Activated naive CD8-positive, alpha-beta T cell treated with anti-CD3 and anti-CD28 coated beads, Interleukin-2, amount 10 ng/mL, durations not matched to agents 7 days and 5 days (primary cell): ENCODE data around the gene ZBTB7A. TPM values are rescaled to one million over a fixed set of nuclear protein-coding genes. Genes with fewer than 3 reads are reported as not detected.

Experiments used
- ATAC-seq: fragments of 150-1000 bp; cut with Tn5 transposase; one replicate; pipeline ENCODE4 v1.10.0; 2021; ENCODE audit warnings: low read depth, moderate library complexity
- POLR2A ChIA-PET: fragments of 350-600 bp; sonication (Branson Sonifier 250); formaldehyde crosslinking; loops from one replicate; lab custom pipeline; 2021; ENCODE audit warnings: antibody characterized with exemption; lab: Charles Lee
- DNase-seq: peaks from one replicate; pipeline ENCODE4 v3.0.0; 2021
- H3K27ac Mint-ChIP-seq: one replicate; pipeline ENCODE4 v1.8.0; 2022; ENCODE audit warnings: mild to moderate bottlenecking, mixed read lengths
- H3K27me3 Mint-ChIP-seq: one replicate; pipeline ENCODE4 v1.8.0; 2022; ENCODE audit warnings: mild to moderate bottlenecking, moderate library complexity, mixed read lengths
- H3K36me3 Mint-ChIP-seq: one replicate; pipeline ENCODE4 v1.8.0; 2021; ENCODE audit warnings: mild to moderate bottlenecking, mixed read lengths
- H3K4me1 Mint-ChIP-seq: one replicate; pipeline ENCODE4 v1.8.0; 2021; ENCODE audit warnings: mixed read lengths
- H3K4me3 Mint-ChIP-seq: one replicate; pipeline ENCODE4 v1.8.0; 2022; ENCODE audit warnings: mild to moderate bottlenecking, moderate library complexity, mixed read lengths
- H3K9me3 Mint-ChIP-seq: one replicate; pipeline ENCODE4 v1.8.0; 2021; ENCODE audit warnings: mixed read lengths
- total RNA-seq, 2 experiments: library from RNA; stranded (reverse); gene quantifications; one replicate each; pipeline ENCODE4 v1.2.3, GENCODE V29; 2021

Gene ZBTB7A
- total RNA-seq, 2 experiments from 2014 or later, result 60.6 to 61.5 TPM

DNA sequence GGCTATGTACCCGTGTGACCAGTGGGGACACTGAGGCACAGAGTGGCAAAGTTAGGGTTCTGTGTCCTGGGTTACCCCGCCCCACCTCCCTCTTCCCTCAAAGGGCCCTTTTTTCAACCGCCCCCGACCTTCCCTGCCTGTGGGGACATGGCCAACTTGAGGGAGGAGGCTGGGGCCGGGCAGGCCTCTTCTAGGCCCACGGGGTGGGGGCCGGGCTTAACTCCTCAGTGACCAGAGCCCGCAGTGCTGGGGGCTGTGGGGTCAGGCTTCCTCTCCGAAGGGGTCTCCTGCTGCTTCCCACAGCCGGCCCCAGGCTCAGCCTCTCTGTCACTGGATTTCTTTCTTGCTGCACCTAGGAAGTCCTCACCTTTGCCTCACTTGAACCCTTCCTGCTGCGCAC, 35.3 kb downstream of the ZBTB7A start:
- no peak for ATAC-seq
- no peak overlapping the region for H3K4me3 Mint-ChIP-seq
- POLR2A ChIA-PET, result no interaction called here
- H3K9me3 Mint-ChIP-seq, result no peaks in the 10 kb centered on the region
- no peaks in the 10 kb centered on the region for H3K36me3 Mint-ChIP-seq
- H3K27me3 Mint-ChIP-seq, result no peaks in the 10 kb centered on the region
- no peak for DNase-seq
- no peaks in the 10 kb centered on the region for H3K4me1 Mint-ChIP-seq
- no peak overlapping the region for H3K27ac Mint-ChIP-seq

DNA sequence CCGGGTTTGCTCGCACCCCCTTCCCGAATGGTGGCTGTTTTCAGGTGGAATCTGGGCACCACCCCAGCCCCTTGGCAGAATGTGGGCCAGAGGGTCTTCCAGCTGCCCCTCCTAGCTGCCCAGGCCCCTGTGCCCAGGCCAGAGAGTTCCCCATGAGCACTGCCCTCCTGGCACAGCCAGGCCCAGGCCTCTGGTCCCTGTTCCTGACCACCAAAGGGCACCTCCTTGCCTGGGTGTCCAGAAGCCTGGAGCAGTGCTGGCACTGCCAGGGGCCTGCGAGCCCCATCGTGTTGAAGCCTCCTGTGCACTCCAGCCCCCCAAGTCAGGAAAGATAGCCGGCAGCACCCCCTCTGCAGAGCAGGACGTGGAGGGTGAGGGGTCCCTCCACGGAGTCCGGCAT, 35.7 kb downstream of the ZBTB7A start:
- peaks cover 2% of the 10 kb centered on the region for H3K36me3 Mint-ChIP-seq
- POLR2A ChIA-PET, result no interaction called here
- H3K27me3 Mint-ChIP-seq, result no peaks in the 10 kb centered on the region
- no peak for ATAC-seq
- H3K27ac Mint-ChIP-seq, result no peak overlapping the region
- H3K9me3 Mint-ChIP-seq, result no peaks in the 10 kb centered on the region
- DNase-seq, result no peak
- H3K4me1 Mint-ChIP-seq, result no peaks in the 10 kb centered on the region
- no peak overlapping the region for H3K4me3 Mint-ChIP-seq

DNA sequence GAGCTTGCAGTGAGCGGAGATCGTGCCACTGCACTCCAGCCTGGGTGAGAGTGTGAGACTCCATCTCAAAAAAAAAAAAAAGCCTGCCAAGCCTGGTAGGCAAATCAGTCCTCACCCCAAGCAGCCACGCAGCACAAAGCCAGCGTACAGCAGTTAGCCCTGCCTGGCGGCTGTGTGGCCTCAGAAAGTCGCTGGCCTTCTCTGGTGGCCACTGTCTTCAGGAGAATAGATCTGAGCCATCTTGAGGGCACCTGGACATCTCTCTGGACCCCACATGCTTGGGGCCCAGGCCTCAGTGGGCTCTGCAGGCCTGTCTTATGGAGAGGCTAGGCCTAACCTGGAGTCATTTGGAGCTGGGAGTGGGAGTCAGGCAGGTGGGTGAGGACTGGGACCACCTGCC, 36.1 kb downstream of the ZBTB7A start:
- DNase-seq, result no peak
- Mint-ChIP-seq H3K4me1 (no peaks in the 10 kb centered on the region), H3K27me3 (no peaks in the 10 kb centered on the region), H3K27ac (no peak overlapping the region), H3K36me3 (peaks cover 2% of the 10 kb centered on the region), H3K9me3 (no peaks in the 10 kb centered on the region), H3K4me3 (no peak overlapping the region)
- POLR2A ChIA-PET, result no interaction called here
- ATAC-seq, result no peak

DNA sequence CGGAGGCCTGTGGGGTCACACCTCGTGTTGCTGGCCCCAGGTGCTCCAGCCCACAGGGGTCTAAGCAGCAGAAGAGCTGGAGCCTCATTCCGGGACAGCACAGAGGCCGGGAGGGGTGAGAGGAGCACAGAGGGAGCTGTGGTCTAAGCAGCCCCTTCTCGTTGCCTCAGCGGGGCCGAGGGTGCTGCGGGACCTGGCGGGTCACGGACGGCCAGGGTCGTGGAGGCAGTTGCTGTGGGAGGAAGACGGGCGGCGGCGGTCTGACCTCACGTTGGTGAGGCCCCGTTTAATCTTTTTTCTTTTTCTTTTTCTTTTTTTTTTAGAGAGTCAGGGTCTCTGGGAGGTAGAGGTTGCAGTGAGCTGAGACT, 37.5 kb downstream of the ZBTB7A start:
- Mint-ChIP-seq H3K27me3 (no peaks in the 10 kb centered on the region), H3K27ac (no peak overlapping the region), H3K9me3 (no peaks in the 10 kb centered on the region), H3K36me3 (peaks cover 5% of the 10 kb centered on the region), H3K4me3 (no peak overlapping the region), H3K4me1 (no peaks in the 10 kb centered on the region)
- no peak for DNase-seq
- no peak for ATAC-seq
- POLR2A ChIA-PET, result interaction anchor here (0.7 to 1.0 kb wide), 2 partner anchors 44 to 656 kb away, joined by 3 to 4 read pairs; partner anchors contain the start of gene EEF2

DNA sequence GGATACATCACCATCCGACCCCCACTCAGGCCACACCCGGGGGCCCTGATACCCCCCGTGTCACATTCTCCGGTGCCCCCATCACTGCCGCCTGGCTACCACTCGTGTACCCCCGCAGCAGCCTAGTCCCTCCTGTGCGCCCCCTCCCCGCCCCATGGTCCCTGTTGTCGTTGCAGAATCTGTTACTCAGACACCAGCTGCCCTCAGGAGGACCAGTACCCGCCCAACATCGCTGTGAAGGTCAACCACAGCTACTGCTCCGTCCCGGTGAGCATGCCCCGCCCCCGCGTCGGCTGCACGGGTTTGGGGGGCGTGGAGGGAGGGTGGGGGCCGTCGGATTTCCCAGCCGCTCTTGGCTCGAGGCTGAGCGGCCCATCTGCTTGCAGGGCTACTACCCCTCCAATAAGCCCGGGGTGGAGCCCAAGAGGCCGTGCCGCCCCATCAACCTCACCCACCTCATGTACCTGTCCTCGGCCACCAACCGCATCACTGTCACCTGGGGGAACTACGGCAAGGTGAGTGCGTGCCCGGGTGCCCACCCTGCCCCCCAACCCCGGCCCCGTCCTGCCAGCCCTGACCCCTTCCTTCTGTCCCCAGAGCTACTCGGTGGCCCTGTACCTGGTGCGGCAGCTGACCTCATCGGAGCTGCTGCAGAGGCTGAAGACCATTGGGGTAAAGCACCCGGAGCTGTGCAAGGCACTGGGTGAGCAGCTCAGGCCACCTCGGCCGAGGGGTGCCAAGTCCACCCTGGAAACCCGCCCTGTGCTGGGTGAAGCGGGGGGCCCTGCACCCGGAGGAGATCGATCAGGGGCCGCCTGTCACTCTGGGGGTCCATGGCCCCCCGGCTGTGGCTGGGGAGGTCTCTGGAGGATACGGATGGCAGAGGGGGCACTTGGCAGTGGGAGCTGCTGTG, 38.1 kb downstream of the ZBTB7A start:
- Mint-ChIP-seq H3K36me3 (peaks cover 6% of the 10 kb centered on the region), H3K27me3 (no peaks in the 10 kb centered on the region), H3K4me3 (no peak overlapping the region), H3K27ac (no peak overlapping the region), H3K4me1 (no peaks in the 10 kb centered on the region), H3K9me3 (no peaks in the 10 kb centered on the region)
- DNase-seq, result no peak
- POLR2A ChIA-PET, result interaction anchor here (0.7 to 1.0 kb wide), 2 partner anchors 43 to 655 kb away, joined by 3 to 4 read pairs; partner anchors contain the start of gene EEF2
- no peak for ATAC-seq

DNA sequence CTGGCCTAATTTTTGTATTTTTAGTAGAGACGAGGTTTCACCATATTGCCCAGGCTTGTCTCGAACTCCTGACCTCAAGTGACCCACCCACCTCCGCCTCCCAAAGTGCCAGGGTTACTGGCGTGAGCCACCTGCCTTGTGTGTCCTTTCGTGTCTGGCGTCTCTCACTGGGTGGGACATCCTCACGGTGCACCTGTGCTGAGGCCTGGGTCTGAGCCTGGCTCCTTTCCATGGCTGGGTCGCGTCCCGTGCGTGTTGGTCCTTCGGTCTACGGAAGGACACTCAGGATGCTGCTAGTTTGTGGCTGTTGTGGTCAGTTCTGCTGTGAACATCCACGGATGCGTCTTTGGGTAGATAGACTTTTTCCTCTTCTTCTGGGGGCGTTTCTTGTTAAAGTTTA, 39.6 kb downstream of the ZBTB7A start:
- DNase-seq, result no peak
- no peak for ATAC-seq
- H3K27me3 Mint-ChIP-seq, result no peaks in the 10 kb centered on the region
- peaks cover 6% of the 10 kb centered on the region for H3K36me3 Mint-ChIP-seq
- H3K4me1 Mint-ChIP-seq, result no peaks in the 10 kb centered on the region
- POLR2A ChIA-PET, result no interaction called here
- H3K9me3 Mint-ChIP-seq, result peaks cover under 1% of the 10 kb centered on the region
- no peak overlapping the region for H3K27ac Mint-ChIP-seq
- no peak overlapping the region for H3K4me3 Mint-ChIP-seq

DNA sequence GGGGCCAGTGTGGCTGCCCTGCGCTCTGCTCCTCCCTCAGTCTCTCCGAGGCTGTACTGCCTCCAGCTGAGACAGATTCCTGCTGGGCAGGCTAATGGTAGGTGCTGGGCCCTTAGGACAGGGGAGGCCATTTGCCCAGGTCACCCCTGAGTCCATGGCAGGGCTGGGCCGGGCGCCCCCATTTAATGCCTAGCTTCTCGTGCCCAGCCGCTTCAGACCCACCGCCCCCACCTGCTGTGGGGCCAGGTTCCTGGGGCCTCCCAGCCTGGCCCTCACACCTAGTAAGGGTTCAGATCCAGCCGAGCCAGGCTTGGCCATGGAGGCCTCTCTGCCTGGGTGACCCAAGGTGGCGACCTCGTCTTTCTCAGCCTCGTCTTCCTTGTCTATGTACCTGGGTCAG, 41.4 kb downstream of the ZBTB7A start:
- POLR2A ChIA-PET, result interaction anchor here (1.6 kb wide), 1 partner anchor 38 kb away, joined by 5 read pairs; no protein-coding TSS in a partner anchor
- ATAC-seq (no peak), DNase-seq (no peak)
- peaks cover 3% of the 10 kb centered on the region for H3K9me3 Mint-ChIP-seq
- no peaks in the 10 kb centered on the region for H3K27me3 Mint-ChIP-seq
- no peak overlapping the region for H3K27ac Mint-ChIP-seq
- no peak overlapping the region for H3K4me3 Mint-ChIP-seq
- peaks cover 10% of the 10 kb centered on the region for H3K36me3 Mint-ChIP-seq
- H3K4me1 Mint-ChIP-seq, result no peaks in the 10 kb centered on the region

DNA sequence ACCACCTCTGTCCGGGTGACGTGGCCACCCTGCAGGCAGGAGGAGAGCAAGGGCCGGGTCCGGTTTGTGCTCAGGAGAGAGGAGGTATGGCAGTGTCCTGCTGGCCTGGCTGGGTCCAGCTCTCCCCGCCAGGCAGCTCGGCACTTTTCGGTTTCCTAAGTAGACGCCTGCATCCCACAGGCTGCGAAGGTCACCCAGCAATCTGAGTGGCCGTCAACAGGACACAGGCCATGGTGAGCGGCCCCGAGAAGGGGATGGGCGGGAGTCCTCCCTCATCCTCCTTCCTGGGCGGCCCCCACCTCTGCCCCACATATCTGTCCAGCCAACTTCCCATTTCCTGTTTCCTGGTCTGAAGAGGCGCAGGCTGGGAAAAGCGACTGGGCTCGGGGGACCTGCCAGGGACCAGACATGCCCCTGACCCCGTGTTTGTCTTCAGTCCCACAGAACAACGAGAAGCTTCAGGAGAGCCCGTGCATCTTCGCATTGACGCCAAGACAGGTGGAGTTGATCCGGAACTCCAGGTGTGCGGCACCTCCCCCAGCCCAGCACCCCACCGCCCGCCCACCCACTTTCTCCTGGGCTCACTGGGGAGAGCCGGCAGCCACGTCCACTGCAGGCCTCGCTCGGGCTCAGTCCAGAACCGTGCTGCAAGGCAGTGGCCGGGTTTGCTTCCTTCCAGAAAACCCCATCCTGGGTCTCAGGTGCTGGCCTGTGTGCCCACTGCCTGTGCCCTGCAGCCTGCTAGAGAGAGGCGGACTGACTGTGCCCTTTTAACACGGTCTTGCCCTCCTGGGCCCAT, 42.9 kb downstream of the ZBTB7A start:
- Mint-ChIP-seq H3K4me1 (no peaks in the 10 kb centered on the region), H3K27ac (no peak overlapping the region), H3K27me3 (no peaks in the 10 kb centered on the region), H3K4me3 (no peak overlapping the region), H3K36me3 (peaks cover 10% of the 10 kb centered on the region), H3K9me3 (peaks cover 3% of the 10 kb centered on the region)
- no peak for ATAC-seq
- POLR2A ChIA-PET, result no interaction called here
- DNase-seq, result no peak

DNA sequence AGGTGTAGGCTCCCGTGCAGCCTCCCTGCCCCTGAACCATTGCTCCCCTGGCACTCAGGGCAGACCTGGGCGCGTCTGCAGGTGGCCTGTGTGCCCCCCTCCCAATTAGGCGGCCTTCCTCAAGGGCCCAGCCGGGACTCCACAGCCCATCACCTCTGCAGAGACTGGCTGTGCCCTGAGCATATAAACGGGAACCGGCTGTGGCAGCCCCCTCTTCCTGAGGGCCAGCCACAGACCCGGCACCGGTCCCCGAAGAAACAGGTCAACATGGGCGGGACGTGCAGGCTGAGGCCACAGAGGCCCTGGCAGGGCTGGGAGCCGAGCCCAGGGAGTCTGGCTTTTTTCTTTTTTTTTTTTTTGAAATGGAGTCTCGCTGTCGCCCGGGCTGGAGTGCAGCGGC, 47.1 kb downstream of the ZBTB7A start:
- peaks cover 8% of the 10 kb centered on the region for H3K36me3 Mint-ChIP-seq
- POLR2A ChIA-PET, result no interaction called here
- H3K27me3 Mint-ChIP-seq, result no peaks in the 10 kb centered on the region
- DNase-seq, result no peak
- ATAC-seq, result no peak
- no peak overlapping the region for H3K4me3 Mint-ChIP-seq
- H3K27ac Mint-ChIP-seq, result no peak overlapping the region
- peaks cover 3% of the 10 kb centered on the region for H3K9me3 Mint-ChIP-seq
- no peaks in the 10 kb centered on the region for H3K4me1 Mint-ChIP-seq

DNA sequence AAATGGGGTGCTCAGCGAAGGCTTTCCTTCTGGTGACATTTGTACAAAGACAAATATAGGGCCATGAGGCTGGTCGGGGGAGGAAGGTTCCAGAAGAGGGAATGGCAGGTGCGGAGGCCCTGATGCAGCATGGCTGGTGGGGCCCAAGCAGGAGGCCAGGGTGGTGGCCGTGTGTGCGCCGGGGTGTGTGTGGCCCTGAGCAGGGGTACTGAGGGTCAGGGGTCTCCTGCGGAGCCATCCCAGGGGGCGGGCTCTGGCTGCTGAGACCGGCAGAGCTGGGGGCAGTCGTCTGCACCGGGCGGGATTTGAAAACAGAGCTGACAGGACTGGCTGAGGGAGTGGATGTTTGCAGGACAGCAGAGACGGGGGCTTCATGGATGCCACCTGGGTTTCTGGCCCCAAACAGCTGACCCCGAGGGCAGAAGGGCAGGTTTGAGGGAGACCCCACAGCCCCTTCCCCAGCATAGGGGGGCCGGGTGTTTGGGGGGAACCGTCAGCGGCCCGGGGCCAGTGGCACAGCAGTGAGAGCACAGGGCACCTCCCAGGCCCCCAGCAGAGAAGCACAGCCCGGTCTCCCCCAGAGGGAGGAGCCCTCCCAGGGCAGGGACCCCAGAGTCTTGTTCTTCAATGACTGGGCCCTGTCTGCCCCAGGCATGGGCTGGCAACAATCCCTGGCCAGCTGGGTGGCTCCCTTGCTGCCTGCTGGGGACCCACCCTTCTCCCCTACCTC, 47.8 kb downstream of the ZBTB7A start:
- DNase-seq (no peak), ATAC-seq (no peak)
- Mint-ChIP-seq H3K27me3 (no peaks in the 10 kb centered on the region), H3K27ac (no peak overlapping the region), H3K4me1 (no peaks in the 10 kb centered on the region), H3K4me3 (no peak overlapping the region), H3K36me3 (peaks cover 4% of the 10 kb centered on the region), H3K9me3 (peaks cover 3% of the 10 kb centered on the region)
- POLR2A ChIA-PET, result no interaction called here

DNA sequence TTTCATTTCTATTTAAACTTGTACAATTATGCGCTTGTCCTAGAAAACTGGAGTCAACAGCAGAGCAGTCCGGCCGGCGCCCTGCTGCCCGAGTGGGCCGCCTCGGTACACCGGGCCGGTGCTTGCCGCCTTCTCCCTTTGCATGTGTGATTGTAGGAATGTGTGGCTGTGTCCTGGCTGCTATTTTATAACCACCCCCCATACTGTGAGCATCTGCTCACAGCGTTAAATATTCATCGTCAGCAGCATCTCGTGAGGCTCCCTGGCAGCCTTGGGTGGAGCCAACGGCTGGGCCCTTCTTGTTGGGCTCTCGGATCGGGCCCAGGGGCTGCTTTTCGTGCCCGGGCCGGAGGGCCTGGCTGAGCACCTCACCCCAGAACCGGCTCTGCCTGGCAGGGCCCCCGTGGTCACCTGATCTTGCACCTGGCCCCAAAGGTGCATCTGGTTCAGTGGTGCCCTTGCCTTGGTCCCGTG, 48.5 kb downstream of the ZBTB7A start:
- POLR2A ChIA-PET, result no interaction called here
- peaks cover 3% of the 10 kb centered on the region for H3K9me3 Mint-ChIP-seq
- no peaks in the 10 kb centered on the region for H3K4me1 Mint-ChIP-seq
- H3K27ac Mint-ChIP-seq, result no peak overlapping the region
- ATAC-seq (no peak), DNase-seq (no peak)
- H3K4me3 Mint-ChIP-seq, result no peak overlapping the region
- H3K27me3 Mint-ChIP-seq, result no peaks in the 10 kb centered on the region
- peaks cover 4% of the 10 kb centered on the region for H3K36me3 Mint-ChIP-seq

DNA sequence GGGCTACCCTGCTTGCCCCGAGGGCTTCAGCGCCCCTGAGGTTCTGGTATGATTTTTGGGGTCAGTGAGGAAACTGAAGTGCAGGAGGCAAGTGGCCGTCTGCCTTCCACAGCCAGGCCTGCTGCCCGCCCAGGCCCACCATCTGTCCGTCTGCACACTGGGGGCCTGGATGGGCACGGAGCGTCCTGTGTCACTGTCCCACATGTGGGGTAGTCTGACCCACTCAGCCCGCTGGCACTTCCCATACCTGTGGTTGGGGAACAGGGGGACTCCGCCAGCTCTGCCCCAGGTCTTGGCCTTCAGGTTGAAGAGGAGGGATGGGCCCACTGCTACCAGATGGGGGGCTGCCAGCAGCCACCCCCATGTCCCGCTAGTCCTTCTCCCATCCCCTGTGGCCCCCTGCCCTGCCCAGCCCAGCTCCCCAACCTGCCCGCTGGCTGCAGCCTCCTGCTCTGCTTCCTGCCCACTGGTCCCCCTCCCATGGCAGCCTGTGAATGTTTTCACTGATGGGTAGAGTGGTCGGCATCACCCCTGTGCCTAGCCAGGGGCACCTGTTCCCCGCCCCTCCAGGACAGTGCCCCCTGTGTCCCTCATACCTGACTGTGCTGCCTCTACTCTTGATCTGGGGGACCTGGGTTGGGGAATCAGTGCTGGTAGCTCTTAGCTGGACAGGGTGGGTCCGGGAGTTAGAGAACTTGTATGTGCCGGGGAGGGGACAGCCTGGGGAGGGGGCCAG, 49.6 kb downstream of the ZBTB7A start:
- no peak overlapping the region for H3K27ac Mint-ChIP-seq

More for the DNA sequence above, 49.6 kb downstream of the ZBTB7A start:
- POLR2A ChIA-PET, result no interaction called here
- DNase-seq (no peak), ATAC-seq (no peak)
- Mint-ChIP-seq H3K9me3 (peaks cover 2% of the 10 kb centered on the region), H3K4me3 (no peak overlapping the region), H3K4me1 (no peaks in the 10 kb centered on the region), H3K27me3 (no peaks in the 10 kb centered on the region), H3K36me3 (peaks cover 3% of the 10 kb centered on the region)
